ENCODE results near the gene C16orf90.
A peak's percentile ranks its signal among the peaks of the same experiment; 100 is the strongest.

Gene C16orf90

DNA sequence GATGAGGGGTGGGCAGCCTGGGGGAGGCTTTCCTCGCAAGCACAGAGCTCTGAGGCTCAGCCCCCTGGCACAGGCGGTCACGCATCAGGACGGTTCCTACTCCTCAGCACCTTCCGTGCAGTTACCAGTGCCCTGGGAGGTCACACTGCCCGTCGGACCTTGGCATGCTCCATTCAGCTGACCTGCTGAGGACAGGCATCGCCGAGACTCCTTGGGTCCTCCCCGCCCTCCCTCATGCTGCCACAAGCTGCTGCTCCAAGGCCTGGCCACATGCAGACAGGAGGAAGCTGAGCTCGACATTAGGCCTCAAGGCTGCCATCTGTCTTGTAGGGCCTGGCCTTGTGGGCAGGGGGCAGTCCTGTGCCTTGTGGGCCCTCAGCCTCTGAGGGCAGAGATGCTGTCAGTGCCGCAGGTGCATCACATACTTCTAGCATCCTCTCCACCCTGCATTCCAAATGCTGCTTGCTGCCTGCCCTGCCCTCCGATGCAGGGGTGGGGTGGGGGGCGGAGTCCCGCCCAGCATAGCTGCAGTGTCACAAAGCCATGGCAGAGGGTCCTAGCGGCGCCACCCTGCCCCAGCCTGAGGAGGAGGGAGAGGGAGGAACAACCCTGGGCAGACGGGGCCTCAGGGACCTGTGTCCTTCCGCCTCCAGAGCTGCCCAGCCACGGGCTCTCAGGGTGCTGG, 9.3 kb downstream of the C16orf90 start:
- TF ChIP-seq, protein P1, sequence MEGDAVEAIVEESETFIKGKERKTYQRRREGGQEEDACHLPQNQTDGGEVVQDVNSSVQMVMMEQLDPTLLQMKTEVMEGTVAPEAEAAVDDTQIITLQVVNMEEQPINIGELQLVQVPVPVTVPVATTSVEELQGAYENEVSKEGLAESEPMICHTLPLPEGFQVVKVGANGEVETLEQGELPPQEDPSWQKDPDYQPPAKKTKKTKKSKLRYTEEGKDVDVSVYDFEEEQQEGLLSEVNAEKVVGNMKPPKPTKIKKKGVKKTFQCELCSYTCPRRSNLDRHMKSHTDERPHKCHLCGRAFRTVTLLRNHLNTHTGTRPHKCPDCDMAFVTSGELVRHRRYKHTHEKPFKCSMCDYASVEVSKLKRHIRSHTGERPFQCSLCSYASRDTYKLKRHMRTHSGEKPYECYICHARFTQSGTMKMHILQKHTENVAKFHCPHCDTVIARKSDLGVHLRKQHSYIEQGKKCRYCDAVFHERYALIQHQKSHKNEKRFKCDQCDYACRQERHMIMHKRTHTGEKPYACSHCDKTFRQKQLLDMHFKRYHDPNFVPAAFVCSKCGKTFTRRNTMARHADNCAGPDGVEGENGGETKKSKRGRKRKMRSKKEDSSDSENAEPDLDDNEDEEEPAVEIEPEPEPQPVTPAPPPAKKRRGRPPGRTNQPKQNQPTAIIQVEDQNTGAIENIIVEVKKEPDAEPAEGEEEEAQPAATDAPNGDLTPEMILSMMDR (IDR thresholded peaks at IDR 0.05; ENCODE audit: unreplicated experiment in 3 of 3) = no peak
- Mint-ChIP-seq H3K27me3 (ENCODE audit: low read depth) (no peaks in the 10 kb centered on the region), H3K4me3 (no peak overlapping the region), H3K27ac (no peak overlapping the region), H3K4me1 (peaks cover 8% of the 10 kb centered on the region), H3K9me3 (no peaks in the 10 kb centered on the region), H3K36me3 (ENCODE audit: low read depth) (peaks cover 36% of the 10 kb centered on the region)

DNA sequence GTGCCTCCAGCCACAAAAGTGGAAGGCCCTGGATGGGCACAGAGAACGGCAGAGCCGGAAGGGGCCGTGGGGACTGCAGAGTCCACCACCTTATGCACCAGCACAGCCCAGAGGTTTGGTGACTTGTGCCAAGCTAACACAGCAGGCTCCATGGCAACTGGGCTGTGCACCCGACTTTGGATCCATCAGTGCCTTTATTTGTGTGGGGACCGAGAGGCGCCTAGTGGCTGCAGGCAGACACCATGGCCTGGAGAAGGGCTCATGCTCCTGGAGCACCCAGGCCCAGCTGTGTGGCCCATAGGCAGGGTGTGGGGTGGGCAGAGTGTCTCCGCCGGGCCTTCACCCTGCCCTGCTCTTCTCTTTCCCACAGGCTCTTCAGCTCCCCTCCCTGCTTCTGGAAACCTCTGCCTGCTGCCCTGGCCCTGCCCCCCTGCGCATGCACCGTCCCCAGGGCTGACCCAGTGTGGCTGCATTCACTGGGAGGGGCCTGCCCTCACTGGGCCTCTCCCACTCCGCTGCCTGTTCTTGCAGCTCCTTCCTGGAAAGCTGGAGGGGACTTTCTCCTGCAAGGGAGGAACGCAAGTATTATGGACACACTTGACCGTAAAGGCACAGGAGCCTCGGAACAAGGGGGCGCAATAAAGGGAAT, 10.1 kb downstream of the C16orf90 start:
- H3K4me1 Mint-ChIP-seq = peaks cover 5% of the 10 kb centered on the region
- no peaks in the 10 kb centered on the region for H3K27me3 Mint-ChIP-seq (ENCODE audit: low read depth)
- TF ChIP-seq, protein P1 (IDR thresholded peaks at IDR 0.05; ENCODE audit: unreplicated experiment in 3 of 3) = no peak
- no peak overlapping the region for H3K4me3 Mint-ChIP-seq
- peaks cover 38% of the 10 kb centered on the region for H3K36me3 Mint-ChIP-seq (ENCODE audit: low read depth)
- no peaks in the 10 kb centered on the region for H3K9me3 Mint-ChIP-seq
- H3K27ac Mint-ChIP-seq = no peak overlapping the region

DNA sequence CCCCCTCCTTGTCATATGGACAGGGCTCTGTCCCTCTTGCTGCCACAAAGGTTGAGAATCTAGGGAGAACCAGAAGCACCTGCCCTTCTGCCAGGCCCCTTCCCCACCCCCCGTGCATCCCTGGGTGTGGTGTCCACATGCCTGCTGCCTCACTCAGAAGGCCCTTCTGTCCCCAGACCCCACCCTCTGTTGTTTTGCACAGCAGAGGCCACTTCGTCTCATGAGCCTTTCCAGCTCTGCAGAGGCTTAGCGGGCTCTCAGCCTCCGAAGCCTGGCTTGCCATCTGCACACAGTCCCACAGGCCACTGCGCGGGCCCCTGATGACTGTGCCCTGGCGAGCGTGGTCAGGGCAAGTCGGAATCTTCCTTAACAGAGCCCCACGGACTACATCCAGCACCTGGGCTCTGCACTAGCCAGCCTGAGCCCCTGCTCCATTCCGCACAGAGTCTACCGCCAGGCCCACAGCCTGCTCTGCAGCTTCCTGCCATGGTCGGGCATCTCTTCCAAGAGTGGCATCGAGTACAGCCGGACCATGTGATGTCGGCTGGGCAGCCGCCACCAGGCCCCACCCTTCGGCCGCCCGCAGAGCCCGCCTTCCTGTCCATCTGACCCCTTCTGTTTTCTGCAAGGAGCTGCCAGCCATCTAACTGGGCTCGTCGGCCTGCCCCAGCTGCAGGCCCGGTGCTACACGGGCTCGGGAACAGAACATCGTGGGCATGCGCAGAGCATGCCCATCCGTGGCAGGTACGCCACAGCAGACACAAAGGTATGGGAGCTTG, 10.8 kb downstream of the C16orf90 start:
- Mint-ChIP-seq H3K27ac (no peak overlapping the region), H3K4me1 (peaks cover 5% of the 10 kb centered on the region), H3K36me3 (ENCODE audit: low read depth) (peaks cover 44% of the 10 kb centered on the region), H3K9me3 (no peaks in the 10 kb centered on the region), H3K27me3 (ENCODE audit: low read depth) (no peaks in the 10 kb centered on the region), H3K4me3 (no peak overlapping the region)
- TF ChIP-seq, protein P1 (IDR thresholded peaks at IDR 0.05; ENCODE audit: unreplicated experiment in 3 of 3) = no peak

DNA sequence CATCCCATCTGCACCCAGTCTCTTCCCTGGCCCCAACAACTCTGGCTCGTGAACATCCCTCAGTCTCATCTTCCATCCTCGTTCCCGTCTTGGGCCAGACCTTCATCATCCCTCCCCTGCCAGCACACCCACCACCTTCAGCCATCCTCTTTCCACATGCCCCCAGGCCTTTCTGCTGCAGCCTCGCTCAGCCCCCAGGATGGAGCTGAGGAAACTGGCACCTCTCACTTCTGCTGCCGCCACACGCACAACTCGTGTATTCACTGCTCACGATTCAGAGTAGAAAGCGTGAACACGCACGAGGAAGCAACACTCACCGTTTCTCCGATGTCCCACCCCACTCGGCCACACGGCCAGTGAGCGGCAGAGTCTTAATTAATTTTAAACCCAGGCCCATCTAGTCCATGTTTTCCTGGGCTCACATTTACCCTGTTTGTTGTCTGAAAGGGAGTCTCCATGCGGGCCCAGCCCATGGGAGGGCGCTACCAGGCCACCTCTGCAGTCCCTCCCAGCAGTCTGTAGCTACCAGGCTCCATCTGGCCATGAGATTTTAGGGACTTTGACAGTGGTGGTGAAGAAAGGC, 12.5 kb downstream of the C16orf90 start:
- Mint-ChIP-seq H3K27me3 (ENCODE audit: low read depth) (no peaks in the 10 kb centered on the region), H3K36me3 (ENCODE audit: low read depth) (peaks cover 52% of the 10 kb centered on the region), H3K27ac (no peak overlapping the region), H3K4me1 (no peaks in the 10 kb centered on the region), H3K9me3 (no peaks in the 10 kb centered on the region), H3K4me3 (no peak overlapping the region)
- TF ChIP-seq, protein P1 (IDR thresholded peaks at IDR 0.05; ENCODE audit: unreplicated experiment in 3 of 3) = no peak

DNA sequence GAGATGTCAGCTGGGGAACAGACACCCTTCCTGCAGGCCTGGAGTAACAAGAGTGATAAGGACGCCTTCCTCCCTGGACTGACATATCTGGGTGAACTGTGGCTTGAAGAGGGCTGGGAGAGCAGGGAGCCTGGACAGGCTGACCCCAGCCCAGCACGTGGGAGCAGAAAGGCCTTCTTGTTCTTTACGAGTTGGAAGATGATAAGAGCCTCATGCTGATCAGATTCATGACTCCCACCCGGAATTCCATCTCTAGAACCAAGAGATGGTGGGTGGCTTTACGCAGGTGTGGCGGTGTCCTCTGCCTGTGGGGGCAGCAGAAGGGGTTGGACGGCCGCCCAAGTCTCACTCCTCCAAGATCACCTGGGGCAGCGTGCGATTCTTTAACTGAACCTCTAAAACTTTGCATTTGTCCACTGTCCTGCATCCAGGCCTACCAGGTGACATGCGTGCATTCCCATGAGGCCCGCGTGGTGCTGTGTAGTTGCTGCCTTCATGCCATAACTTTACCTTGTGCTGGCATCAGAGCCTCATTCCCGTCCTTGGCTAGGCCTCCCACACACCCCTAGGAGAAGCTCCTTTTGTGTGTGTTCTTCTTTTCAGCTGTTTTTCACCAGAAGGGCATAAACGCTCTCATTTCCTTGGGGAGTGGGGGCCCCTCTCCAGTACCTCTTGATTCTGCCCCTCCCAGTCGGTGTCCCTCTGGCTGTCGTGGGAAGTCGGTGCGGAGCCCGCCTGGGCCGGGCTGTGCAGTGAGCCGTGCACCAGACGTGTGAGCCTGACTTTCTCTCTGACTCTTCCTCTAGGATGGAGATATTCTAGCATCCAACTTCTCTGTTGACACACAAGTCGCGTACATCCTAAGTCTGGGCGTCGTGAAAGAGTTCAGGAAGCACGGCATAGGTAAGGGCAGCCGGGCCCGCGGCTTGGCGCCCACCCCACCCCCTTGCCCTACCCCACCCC, 13.3 kb downstream of the C16orf90 start:
- no peaks in the 10 kb centered on the region for H3K4me1 Mint-ChIP-seq
- H3K27me3 Mint-ChIP-seq (ENCODE audit: low read depth) = no peaks in the 10 kb centered on the region
- peak overlapping the region in 1 of 3 experiments; percentile 46 for H3K27ac Mint-ChIP-seq
- peaks cover 54% of the 10 kb centered on the region for H3K36me3 Mint-ChIP-seq (ENCODE audit: low read depth)
- TF ChIP-seq, protein P1 (IDR thresholded peaks at IDR 0.05; ENCODE audit: unreplicated experiment in 3 of 3) = no peak
- H3K4me3 Mint-ChIP-seq = no peak overlapping the region
- no peaks in the 10 kb centered on the region for H3K9me3 Mint-ChIP-seq
